Measurements from ENCODE around the gene ALOX5AP. TPM values are rescaled to one million over a fixed set of nuclear protein-coding genes. Genes with fewer than 3 reads are reported as not detected.

ALOX5AP gene
- total RNA-seq, 1 donor = 0.43 TPM

DNA sequence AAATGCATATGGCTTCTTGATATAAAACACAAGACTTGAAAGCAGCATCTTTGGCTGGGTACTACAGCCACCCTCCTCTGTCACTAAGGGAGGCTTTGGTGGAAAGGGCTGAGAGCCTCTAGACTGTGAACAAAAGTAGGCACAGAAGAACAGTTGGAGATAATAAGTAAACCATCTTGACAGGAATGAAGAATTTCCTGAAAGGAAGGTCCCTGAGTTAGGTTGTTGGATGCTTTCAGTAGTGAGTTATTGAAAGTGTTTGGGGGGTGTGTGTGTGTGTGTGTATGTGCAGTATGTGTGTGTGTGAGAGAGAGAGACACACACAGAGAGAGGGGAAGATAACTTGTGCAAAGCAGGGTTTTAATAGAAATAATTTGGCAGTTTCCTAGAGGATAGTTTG, 38.2 kb downstream of the ALOX5AP start:
- TF ChIP-seq, protein P1, sequence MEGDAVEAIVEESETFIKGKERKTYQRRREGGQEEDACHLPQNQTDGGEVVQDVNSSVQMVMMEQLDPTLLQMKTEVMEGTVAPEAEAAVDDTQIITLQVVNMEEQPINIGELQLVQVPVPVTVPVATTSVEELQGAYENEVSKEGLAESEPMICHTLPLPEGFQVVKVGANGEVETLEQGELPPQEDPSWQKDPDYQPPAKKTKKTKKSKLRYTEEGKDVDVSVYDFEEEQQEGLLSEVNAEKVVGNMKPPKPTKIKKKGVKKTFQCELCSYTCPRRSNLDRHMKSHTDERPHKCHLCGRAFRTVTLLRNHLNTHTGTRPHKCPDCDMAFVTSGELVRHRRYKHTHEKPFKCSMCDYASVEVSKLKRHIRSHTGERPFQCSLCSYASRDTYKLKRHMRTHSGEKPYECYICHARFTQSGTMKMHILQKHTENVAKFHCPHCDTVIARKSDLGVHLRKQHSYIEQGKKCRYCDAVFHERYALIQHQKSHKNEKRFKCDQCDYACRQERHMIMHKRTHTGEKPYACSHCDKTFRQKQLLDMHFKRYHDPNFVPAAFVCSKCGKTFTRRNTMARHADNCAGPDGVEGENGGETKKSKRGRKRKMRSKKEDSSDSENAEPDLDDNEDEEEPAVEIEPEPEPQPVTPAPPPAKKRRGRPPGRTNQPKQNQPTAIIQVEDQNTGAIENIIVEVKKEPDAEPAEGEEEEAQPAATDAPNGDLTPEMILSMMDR (IDR thresholded peaks at IDR 0.05; ENCODE audit: insufficient read depth, low read depth, low read length) = no peak
- H3K4me3 ChIP-seq (ENCODE audit: low read depth, low read length) = no peak overlapping the region
- no peak for DNase-seq (ENCODE audit: low read depth)

DNA sequence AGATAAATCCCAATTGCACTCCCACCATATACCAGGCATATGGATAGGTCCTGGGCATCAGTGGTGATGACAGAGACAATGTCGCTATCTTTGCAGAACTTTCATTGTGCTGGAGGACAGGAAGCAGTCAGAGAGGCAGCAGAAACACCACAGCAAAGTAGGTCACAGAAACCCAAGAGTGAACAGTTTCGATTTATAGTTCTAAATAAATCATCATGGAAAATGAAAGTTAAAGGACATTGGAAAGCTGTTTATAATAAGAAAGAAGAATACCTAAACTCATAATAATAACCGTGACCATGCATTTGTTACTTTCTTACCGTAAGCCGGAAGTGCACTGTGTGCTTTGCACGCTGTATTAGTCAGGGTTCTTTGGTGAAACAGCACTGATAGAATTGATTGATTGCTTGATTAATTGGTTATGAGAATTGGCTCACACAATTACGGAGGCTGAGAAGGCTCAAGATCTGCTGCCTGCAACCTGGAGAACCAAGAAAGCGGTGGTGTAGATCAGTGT, 38.9 kb downstream of the ALOX5AP start:
- no peak for DNase-seq (ENCODE audit: low read depth)
- TF ChIP-seq, protein P1 (IDR thresholded peaks at IDR 0.05; ENCODE audit: insufficient read depth, low read depth, low read length) = no peak
- H3K4me3 ChIP-seq (ENCODE audit: low read depth, low read length) = no peak overlapping the region

DNA sequence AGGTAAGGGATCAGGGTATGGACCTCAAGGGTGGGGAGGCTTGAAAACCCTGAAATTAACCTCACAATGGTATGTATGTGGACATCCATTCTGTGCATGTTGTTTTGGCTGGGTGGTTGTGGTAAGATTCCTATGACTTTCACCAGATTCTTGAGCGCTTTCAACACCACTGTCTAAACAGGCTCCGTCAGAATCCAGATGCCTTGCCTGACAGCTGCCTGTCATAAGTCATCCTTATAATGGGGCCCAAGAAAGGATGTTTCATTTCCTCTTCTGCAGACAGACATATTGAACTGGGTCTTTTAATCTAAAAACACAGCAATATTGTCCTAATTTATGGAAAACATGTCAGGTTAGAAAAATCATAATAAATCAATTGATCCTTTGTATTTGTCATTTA, 41.3 kb downstream of the ALOX5AP start:
- H3K4me3 ChIP-seq (ENCODE audit: low read depth, low read length) = no peak overlapping the region
- DNase-seq (ENCODE audit: low read depth) = no peak
- TF ChIP-seq, protein P1 (IDR thresholded peaks at IDR 0.05; ENCODE audit: insufficient read depth, low read depth, low read length) = no peak

DNA sequence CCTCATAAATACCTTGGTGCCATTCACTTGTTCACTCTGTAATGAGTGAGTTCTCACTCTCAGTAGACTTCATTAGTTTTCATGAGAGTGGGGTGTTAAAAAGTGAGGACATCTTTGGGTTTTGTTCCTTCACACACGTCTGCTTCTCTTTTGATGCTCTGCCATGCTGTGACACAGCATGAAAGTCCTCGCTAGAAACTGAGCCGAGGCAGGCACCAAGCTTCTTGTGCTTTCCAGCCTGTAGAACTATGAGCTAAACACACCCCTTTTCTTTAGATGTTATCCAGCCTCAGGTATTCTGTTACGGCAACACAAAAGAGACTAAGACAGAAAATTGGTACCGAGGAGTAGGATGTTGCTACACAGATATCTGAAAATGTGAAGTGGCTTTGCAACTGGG, 43.7 kb downstream of the ALOX5AP start:
- TF ChIP-seq, protein P1 (IDR thresholded peaks at IDR 0.05; ENCODE audit: insufficient read depth, low read depth, low read length) = no peak
- DNase-seq (ENCODE audit: low read depth) = no peak
- H3K4me3 ChIP-seq (ENCODE audit: low read depth, low read length) = no peak overlapping the region

DNA sequence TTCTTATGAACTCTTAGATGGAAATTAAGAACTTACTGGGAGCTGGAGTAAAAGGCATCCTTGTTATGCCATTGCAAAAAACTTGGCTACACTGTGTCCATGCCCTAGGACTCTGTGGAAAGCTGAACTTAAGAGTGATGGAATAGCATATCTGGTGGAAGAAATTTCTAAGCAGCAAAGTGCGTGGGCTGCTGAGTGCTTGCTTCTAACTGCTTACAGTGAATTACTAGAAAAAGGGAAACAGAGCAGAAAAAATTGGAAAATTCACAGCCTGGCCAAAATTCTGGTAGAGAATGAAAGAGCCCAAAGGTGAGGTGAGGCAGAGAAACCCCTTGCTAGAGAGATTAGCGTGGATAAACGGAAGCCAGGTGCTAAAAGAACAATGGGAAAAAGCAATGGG, 44.3 kb downstream of the ALOX5AP start:
- TF ChIP-seq, protein P1 (IDR thresholded peaks at IDR 0.05; ENCODE audit: insufficient read depth, low read depth, low read length) = no peak
- DNase-seq (ENCODE audit: low read depth) = no peak
- no peak overlapping the region for H3K4me3 ChIP-seq (ENCODE audit: low read depth, low read length)

DNA sequence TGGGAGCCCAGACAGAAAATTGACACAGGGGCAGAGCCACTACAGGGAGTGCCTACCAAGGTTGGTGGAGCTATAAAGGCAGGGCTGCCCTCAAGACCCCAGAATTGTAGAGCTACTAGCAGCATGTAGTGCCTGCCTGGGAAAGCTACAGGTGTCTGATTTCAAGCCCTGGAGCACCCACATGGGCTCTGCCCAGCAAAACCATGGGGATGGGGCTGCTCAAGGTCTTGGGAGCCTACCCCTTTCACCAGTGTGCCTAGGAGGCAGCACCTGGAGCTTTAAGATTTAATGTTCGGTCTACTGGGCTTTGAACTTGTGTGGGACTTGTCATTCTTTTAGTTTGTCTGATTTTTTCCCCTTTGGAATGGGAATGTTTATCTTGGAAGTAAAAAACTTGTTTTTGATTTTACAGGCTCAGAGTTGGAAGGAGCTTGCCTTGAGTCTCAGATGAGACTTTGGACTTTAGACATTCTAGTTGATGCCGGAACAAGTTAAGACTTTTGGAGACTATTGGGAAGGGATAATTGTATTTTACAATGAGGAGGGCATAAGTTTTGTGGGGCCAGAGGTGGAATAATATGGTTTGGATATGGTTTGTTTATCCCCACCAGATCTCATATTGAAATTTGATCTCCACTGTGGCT, 45.1 kb downstream of the ALOX5AP start:
- H3K4me3 ChIP-seq (ENCODE audit: low read depth, low read length) = no peak overlapping the region
- TF ChIP-seq, protein P1 (IDR thresholded peaks at IDR 0.05; ENCODE audit: insufficient read depth, low read depth, low read length) = no peak

More for the DNA sequence above, 45.1 kb downstream of the ALOX5AP start:
- no peak for DNase-seq (ENCODE audit: low read depth)
